Activated naive CD8-positive, alpha-beta T cell treated with anti-CD3 and anti-CD28 coated beads for 36 hours (primary cell): ENCODE measurements around the gene CCSER2. TPM values are rescaled to one million over a fixed set of nuclear protein-coding genes. Genes with fewer than 3 reads are reported as not detected.

Experiments used
- DNase-seq: peaks from one replicate; pipeline ENCODE4 v3.0.0; 2021
- H3K27ac Mint-ChIP-seq: one replicate; pipeline ENCODE4 v1.8.0; 2022; ENCODE audit warnings: mild to moderate bottlenecking, moderate library complexity, mixed read lengths
- H3K27me3 Mint-ChIP-seq: one replicate; pipeline ENCODE4 v1.8.0; 2022; ENCODE audit warnings: mild to moderate bottlenecking, mixed read lengths
- H3K36me3 Mint-ChIP-seq: one replicate; pipeline ENCODE4 v1.8.0; 2021; ENCODE audit warnings: mild to moderate bottlenecking, mixed read lengths
- H3K4me1 Mint-ChIP-seq: one replicate; pipeline ENCODE4 v1.8.0; 2021; ENCODE audit warnings: mixed read lengths
- H3K4me3 Mint-ChIP-seq: one replicate; pipeline ENCODE4 v1.8.0; 2022; ENCODE audit warnings: mild to moderate bottlenecking, moderate library complexity, mixed read lengths
- H3K9me3 Mint-ChIP-seq: one replicate; pipeline ENCODE4 v1.8.0; 2022; ENCODE audit warnings: mixed read lengths
- total RNA-seq, 2 experiments: library from RNA; stranded (reverse); gene quantifications; one replicate each; pipeline ENCODE4 v1.2.3, GENCODE V29; 2021

Gene CCSER2
- total RNA-seq, 2 experiments from 2014 or later, result 42.4 to 43.8 TPM

GRCh38 chr10:84537447-84537931 is 209.1 kb downstream of the CCSER2 start:
- no peak overlapping the region for H3K27ac Mint-ChIP-seq
- H3K27me3 Mint-ChIP-seq, result peaks cover 34% of the 10 kb centered on the region
- DNase-seq, result peak; percentile 13
- peaks cover 24% of the 10 kb centered on the region for H3K4me1 Mint-ChIP-seq
- H3K4me3 Mint-ChIP-seq, result peak overlapping the region; percentile 52
- no peaks in the 10 kb centered on the region for H3K36me3 Mint-ChIP-seq
- H3K9me3 Mint-ChIP-seq, result no peaks in the 10 kb centered on the region

- Mint-ChIP-seq H3K4me3 (no peak overlapping the region), H3K4me1 (peaks cover 24% of the 10 kb centered on the region), H3K27me3 (peaks cover 34% of the 10 kb centered on the region), H3K9me3 (no peaks in the 10 kb centered on the region), H3K27ac (no peak overlapping the region), H3K36me3 (no peaks in the 10 kb centered on the region)
- DNase-seq, result no peak
Observed at GRCh38 chr10:84538036-84538435, 209.6 kb downstream of the CCSER2 start.

GRCh38 chr10:84539216-84539615 is 210.8 kb downstream of the CCSER2 start:
- no peaks in the 10 kb centered on the region for H3K36me3 Mint-ChIP-seq
- H3K27me3 Mint-ChIP-seq, result peaks cover 34% of the 10 kb centered on the region
- H3K27ac Mint-ChIP-seq, result no peak overlapping the region
- no peaks in the 10 kb centered on the region for H3K9me3 Mint-ChIP-seq
- DNase-seq, result no peak
- no peak overlapping the region for H3K4me3 Mint-ChIP-seq
- peaks cover 24% of the 10 kb centered on the region for H3K4me1 Mint-ChIP-seq

GRCh38 chr10:84540022-84540616 is 211.7 kb downstream of the CCSER2 start:
- Mint-ChIP-seq H3K4me1 (peaks cover 17% of the 10 kb centered on the region), H3K4me3 (no peak overlapping the region), H3K27ac (no peak overlapping the region), H3K9me3 (no peaks in the 10 kb centered on the region), H3K36me3 (no peaks in the 10 kb centered on the region), H3K27me3 (peaks cover 34% of the 10 kb centered on the region)
- no peak for DNase-seq

- peak; percentile 73 for DNase-seq
- Mint-ChIP-seq H3K4me1 (peaks cover 14% of the 10 kb centered on the region), H3K36me3 (no peaks in the 10 kb centered on the region)
Observed at GRCh38 chr10:84540617-84541288, 212.4 kb downstream of the CCSER2 start.

DNA sequence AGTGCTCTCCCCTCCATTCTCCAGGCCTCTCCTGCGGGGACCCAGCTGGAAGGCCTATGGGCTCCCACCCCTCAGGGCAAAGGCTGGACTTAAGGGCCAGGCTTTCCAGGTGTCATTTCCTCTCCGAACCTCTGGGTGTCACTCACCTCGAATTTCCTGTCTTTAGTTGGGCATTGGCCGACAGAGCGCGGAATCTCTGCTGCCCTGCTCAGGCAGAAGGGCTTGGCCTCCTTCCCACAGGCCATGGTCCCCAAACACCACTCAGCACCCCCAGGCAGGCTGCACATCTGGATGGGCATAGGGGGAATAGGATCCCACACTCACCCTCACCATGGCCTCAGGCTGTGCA is 212.9 kb downstream of the CCSER2 start:
- H3K36me3 Mint-ChIP-seq, result no peaks in the 10 kb centered on the region
- H3K4me1 Mint-ChIP-seq, result peaks cover 14% of the 10 kb centered on the region

More at GRCh38 chr10:84540617-84541288, 212.4 kb downstream of the CCSER2 start:
- Mint-ChIP-seq H3K27me3 (peaks cover 30% of the 10 kb centered on the region), H3K27ac (no peak overlapping the region), H3K9me3 (no peaks in the 10 kb centered on the region), H3K4me3 (peak overlapping the region; percentile 65)

GRCh38 chr10:84542522-84543490 is 214.4 kb downstream of the CCSER2 start:
- no peaks in the 10 kb centered on the region for H3K9me3 Mint-ChIP-seq
- H3K27me3 Mint-ChIP-seq, result peaks cover 26% of the 10 kb centered on the region
- no peaks in the 10 kb centered on the region for H3K36me3 Mint-ChIP-seq
- no peak overlapping the region for H3K4me3 Mint-ChIP-seq
- DNase-seq, result no peak
- H3K4me1 Mint-ChIP-seq, result peaks cover 6% of the 10 kb centered on the region
- no peak overlapping the region for H3K27ac Mint-ChIP-seq

More for the DNA sequence above, 212.9 kb downstream of the CCSER2 start:
- Mint-ChIP-seq H3K27ac (no peak overlapping the region), H3K9me3 (no peaks in the 10 kb centered on the region), H3K27me3 (peaks cover 30% of the 10 kb centered on the region), H3K4me3 (peak overlapping the region; percentile 65)
- DNase-seq, result no peak

GRCh38 chr10:84543948-84544347 is 215.6 kb downstream of the CCSER2 start:
- Mint-ChIP-seq H3K27me3 (peaks cover 26% of the 10 kb centered on the region), H3K4me3 (no peak overlapping the region), H3K4me1 (peaks cover 6% of the 10 kb centered on the region), H3K27ac (no peak overlapping the region), H3K36me3 (no peaks in the 10 kb centered on the region), H3K9me3 (no peaks in the 10 kb centered on the region)
- DNase-seq, result no peak

GRCh38 chr10:84545651-84546050 is 217.3 kb downstream of the CCSER2 start:
- Mint-ChIP-seq H3K4me1 (peaks cover 4% of the 10 kb centered on the region), H3K9me3 (no peaks in the 10 kb centered on the region), H3K4me3 (no peak overlapping the region), H3K36me3 (no peaks in the 10 kb centered on the region), H3K27me3 (peaks cover 16% of the 10 kb centered on the region), H3K27ac (no peak overlapping the region)
- no peak for DNase-seq

GRCh38 chr10:84546609-84547008 is 218.2 kb downstream of the CCSER2 start:
- peaks cover 7% of the 10 kb centered on the region for H3K27me3 Mint-ChIP-seq
- no peaks in the 10 kb centered on the region for H3K9me3 Mint-ChIP-seq
- no peaks in the 10 kb centered on the region for H3K36me3 Mint-ChIP-seq
- H3K4me1 Mint-ChIP-seq, result no peaks in the 10 kb centered on the region
- no peak overlapping the region for H3K27ac Mint-ChIP-seq
- DNase-seq, result no peak
- no peak overlapping the region for H3K4me3 Mint-ChIP-seq

DNA sequence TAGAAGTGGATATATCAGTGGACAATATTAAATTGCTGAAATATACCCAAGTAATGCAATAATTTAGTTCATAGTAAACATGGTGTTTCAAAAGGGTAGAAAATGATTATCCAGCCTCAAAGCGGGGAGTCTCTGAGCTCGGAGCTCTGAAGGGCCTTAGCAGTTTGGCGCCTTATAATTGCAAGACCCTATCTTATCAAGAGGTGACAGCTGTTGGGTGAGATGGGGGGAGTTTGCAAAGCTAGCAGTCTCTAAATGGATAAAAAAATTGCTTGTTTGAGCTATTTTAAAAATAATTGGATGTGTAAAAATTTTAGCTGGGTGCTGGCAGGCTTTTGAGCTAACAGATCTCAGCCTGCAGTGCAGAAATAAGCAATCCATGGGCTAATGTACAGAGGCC is 219.2 kb downstream of the CCSER2 start:
- Mint-ChIP-seq H3K27me3 (peaks cover 5% of the 10 kb centered on the region), H3K4me3 (no peak overlapping the region), H3K4me1 (no peaks in the 10 kb centered on the region), H3K36me3 (no peaks in the 10 kb centered on the region), H3K27ac (no peak overlapping the region), H3K9me3 (no peaks in the 10 kb centered on the region)
- no peak for DNase-seq

DNA sequence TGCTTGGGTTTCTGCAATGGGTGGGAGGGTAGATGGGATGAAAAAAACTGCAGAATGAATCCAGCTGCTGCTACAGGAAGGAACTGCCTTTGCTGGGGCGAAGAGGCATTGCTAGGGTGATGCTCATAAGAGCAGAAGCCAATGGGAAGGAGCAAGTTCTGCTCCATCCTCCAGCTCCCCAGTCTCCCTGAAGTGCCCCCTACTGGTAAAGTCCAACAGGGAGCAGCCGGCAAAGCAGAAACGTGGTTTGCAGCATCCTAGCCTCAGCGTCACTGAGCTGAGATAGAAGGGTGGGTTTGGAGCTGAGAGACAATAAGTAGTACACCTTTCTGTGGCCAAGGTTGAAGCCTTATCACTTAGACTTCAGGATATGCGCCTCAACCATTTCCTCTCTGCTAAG is 220.5 kb downstream of the CCSER2 start:
- Mint-ChIP-seq H3K9me3 (no peaks in the 10 kb centered on the region), H3K4me3 (no peak overlapping the region), H3K27ac (no peak overlapping the region), H3K27me3 (peaks cover 5% of the 10 kb centered on the region), H3K36me3 (no peaks in the 10 kb centered on the region), H3K4me1 (no peaks in the 10 kb centered on the region)
- no peak for DNase-seq

DNA sequence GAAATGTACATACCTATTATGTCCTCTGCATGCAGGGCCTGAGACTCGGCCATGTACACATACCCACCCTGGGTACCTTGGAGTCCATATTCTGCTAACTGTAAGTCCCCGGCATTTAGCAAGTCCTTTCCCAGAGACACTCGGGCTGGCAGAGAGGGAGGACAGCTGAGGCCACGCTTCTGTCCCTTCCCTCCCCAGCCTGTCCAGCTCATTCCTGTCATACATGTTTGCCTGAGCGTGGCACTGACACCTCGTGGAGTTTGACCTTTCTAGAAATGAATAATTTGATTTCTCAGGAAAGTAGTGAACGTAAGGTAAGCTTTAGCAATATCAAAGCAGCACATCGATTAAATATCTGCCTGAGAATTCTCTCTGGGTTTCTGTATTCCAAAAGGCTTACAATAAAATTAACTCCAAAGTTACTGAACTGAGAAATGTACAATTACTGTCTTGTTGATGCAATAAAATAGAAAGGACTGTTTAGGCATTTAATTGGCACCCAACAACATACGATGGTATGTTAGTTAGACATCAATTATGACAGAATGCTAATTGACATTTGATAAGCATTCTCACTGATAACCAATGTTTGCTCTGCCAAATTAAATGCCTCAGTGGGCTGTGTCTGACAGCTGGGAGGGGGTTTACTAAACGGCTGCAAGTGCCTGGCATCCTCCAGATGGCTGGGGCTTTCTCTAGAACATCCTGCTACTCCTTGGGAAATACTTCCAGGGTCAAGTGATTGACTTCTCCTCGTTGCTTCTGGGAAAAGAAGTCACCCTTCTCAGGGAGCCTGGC is 221.2 kb downstream of the CCSER2 start:
- Mint-ChIP-seq H3K27me3 (peaks cover 5% of the 10 kb centered on the region), H3K9me3 (no peaks in the 10 kb centered on the region), H3K27ac (no peak overlapping the region), H3K36me3 (no peaks in the 10 kb centered on the region), H3K4me1 (no peaks in the 10 kb centered on the region), H3K4me3 (no peak overlapping the region)
- no peak for DNase-seq

DNA sequence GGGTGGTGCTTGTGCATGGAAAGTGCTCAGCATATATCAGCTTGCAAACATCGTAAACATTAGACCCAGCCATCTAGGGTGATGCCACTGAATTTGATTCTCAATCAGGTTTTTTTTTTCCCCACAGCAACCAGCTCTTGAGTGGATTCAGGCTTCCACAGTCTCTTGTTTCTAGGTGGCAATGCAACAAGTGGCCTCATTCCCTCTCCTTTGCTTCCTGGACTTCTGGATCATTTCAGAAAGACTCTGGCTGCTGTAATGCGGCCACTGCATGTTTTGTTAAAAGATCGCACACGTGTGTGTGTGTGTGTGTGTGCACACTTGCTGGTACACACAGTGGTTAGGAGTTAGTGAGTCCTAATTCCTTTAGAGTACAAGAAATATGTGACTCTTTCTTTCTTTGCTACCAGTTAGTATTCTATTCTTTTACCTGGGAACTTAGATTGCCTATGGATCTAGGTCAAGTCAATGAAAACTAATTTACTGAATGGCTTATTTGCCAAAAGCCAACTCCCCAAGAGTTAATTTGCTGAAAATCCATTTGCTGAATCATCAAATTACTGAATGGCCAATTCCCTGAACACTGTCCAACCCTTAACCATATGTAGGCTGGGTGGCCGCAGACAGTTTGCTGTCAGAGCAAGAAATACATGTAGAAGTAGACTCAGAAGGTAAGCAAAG is 222.5 kb downstream of the CCSER2 start:
- H3K9me3 Mint-ChIP-seq, result no peaks in the 10 kb centered on the region
- no peak overlapping the region for H3K27ac Mint-ChIP-seq
- no peak for DNase-seq
- H3K36me3 Mint-ChIP-seq, result no peaks in the 10 kb centered on the region
- H3K4me3 Mint-ChIP-seq, result no peak overlapping the region
- H3K4me1 Mint-ChIP-seq, result no peaks in the 10 kb centered on the region
- peaks cover 5% of the 10 kb centered on the region for H3K27me3 Mint-ChIP-seq
